T-cell (primary cell): ENCODE data around the gene OR2AK2. TPM values are rescaled to one million over a fixed set of nuclear protein-coding genes. Genes with fewer than 3 reads are reported as not detected.
"Not testable (repeated sequence)": the region's sequence is repeated elsewhere in the genome, so short reads cannot be mapped to it uniquely, and the experiment has no call there.

Source experiments
- ATAC-seq, 4 experiments: fragments of 200-7000 bp in 3 of 4; fragments of 150-1000 bp in 1 of 4; cut with Tn5 transposase; replicated peaks in 1 of 4; 1 replicate in 3 of 4; 2 replicates in 1 of 4; pipeline ENCODE4 v1.10.0; 2021; ENCODE audit warnings: moderate library complexity in 3 of 4, mild to moderate bottlenecking in 2 of 4, moderate number of reproducible peaks in 1 of 4
- CTCF ChIA-PET, 2 donors: fragments of 300-600 bp; sonication (Branson Sonifier 250); formaldehyde crosslinking; loops; one replicate each; lab custom pipeline; 2022; ENCODE audit warnings: antibody characterized with exemption in 2 of 2; lab: Charles Lee
- POLR2A ChIA-PET, 2 donors: fragments of 300-600 bp; sonication (Branson Sonifier 250); formaldehyde crosslinking; loops; one replicate each; lab custom pipeline; 2022; ENCODE audit warnings: antibody characterized with exemption in 2 of 2; lab: Charles Lee
- DNase-seq, 35 experiments: peaks; one replicate each; pipeline versions ENCODE4 v3.0.0 to v3.0.0-alpha.2; 2013 to 2023
- H3K27ac ChIP-seq: one replicate; pipeline ENCODE4 v1.5.1; 2013; ENCODE audit warnings: low read length
- H3K27me3 ChIP-seq, 2 experiments: replicated peaks in 1 of 2; 1 replicate in 1 of 2; 2 replicates in 1 of 2; pipeline versions ENCODE4 v1.6.1 to v1.7.0; 2013; ENCODE audit warnings: low read length in 1 of 2, mixed read lengths in 1 of 2; ENCODE audit not compliant: control insufficient read depth in 2 of 2, insufficient read depth in 2 of 2; ENCODE audit errors: extremely low read depth in 1 of 2
- H3K36me3 ChIP-seq, 2 donors: 1 replicate in 1 of 2; 2 replicates in 1 of 2; pipeline versions ENCODE4 v1.6.1 to v1.7.0; 2013; ENCODE audit warnings: low read length in 1 of 2; ENCODE audit not compliant: control insufficient read depth in 2 of 2, insufficient read depth in 1 of 2; ENCODE audit errors: extremely low read depth in 1 of 2
- H3K4me1 ChIP-seq, 2 experiments: 1 replicate in 1 of 2; 2 replicates in 1 of 2; pipeline versions ENCODE4 v1.6.1 to v1.7.0; 2013; ENCODE audit warnings: low read length in 2 of 2, mixed read lengths in 1 of 2; ENCODE audit not compliant: insufficient read depth in 2 of 2, control insufficient read depth in 1 of 2; ENCODE audit errors: extremely low read depth in 1 of 2
- H3K4me3 ChIP-seq, 2 donors: 1 replicate in 1 of 2; 2 replicates in 1 of 2; pipeline versions ENCODE4 v1.5.1 to v1.7.0; 2013; ENCODE audit warnings: mild to moderate bottlenecking in 2 of 2, low read length in 1 of 2, moderate library complexity in 1 of 2; ENCODE audit not compliant: control insufficient read depth in 1 of 2; ENCODE audit errors: extremely low read depth in 1 of 2
- H3K9me3 ChIP-seq: 2 replicates; pipeline ENCODE4 v1.7.0; 2013
- H3K27ac Mint-ChIP-seq, 2 donors: one replicate each; pipeline ENCODE4 v1.8.0; 2020 to 2021; ENCODE audit warnings: mild to moderate bottlenecking in 2 of 2, mixed read lengths in 2 of 2
- H3K27me3 Mint-ChIP-seq, 2 donors: one replicate each; pipeline ENCODE4 v1.8.0; 2021 to 2022; ENCODE audit warnings: mixed read lengths in 2 of 2
- H3K36me3 Mint-ChIP-seq: one replicate; pipeline ENCODE4 v1.8.0; 2021; ENCODE audit warnings: mixed read lengths
- H3K4me1 Mint-ChIP-seq, 3 donors: one replicate each; pipeline ENCODE4 v1.8.0; 2020 to 2022; ENCODE audit warnings: mixed read lengths in 3 of 3, mild to moderate bottlenecking in 1 of 3
- H3K4me3 Mint-ChIP-seq, 3 donors: one replicate each; pipeline ENCODE4 v1.8.0; 2020 to 2022; ENCODE audit warnings: mild to moderate bottlenecking in 3 of 3, mixed read lengths in 3 of 3, moderate library complexity in 3 of 3
- H3K9me3 Mint-ChIP-seq, 3 donors: one replicate each; pipeline ENCODE4 v1.8.0; 2020 to 2022; ENCODE audit warnings: mixed read lengths in 3 of 3
- WGBS: methylation state at CpG from one replicate; pipeline ENCODE4 v1.1.5; 2013; ENCODE audit warnings: missing lambda C conversion rate; ENCODE audit not compliant: insufficient coverage; 5-methylcytosine and 5-hydroxymethylcytosine counted together
- total RNA-seq, 35 experiments: library from RNA in 6 of 35; stranded (reverse) in 6 of 35; fragments of 120-200 nt in 1 of 35; gene quantifications; one replicate each; pipeline versions ENCODE4 v1.2.1 to v1.2.4 and lab custom pipeline; 2013 to 2026

OR2AK2 gene
- total RNA-seq, 5 donors from 2014 or later (not counting 1 experiment from before 2014, with no cell fraction given) = 0.33 to 0.49 TPM; not detected in 3

DNA sequence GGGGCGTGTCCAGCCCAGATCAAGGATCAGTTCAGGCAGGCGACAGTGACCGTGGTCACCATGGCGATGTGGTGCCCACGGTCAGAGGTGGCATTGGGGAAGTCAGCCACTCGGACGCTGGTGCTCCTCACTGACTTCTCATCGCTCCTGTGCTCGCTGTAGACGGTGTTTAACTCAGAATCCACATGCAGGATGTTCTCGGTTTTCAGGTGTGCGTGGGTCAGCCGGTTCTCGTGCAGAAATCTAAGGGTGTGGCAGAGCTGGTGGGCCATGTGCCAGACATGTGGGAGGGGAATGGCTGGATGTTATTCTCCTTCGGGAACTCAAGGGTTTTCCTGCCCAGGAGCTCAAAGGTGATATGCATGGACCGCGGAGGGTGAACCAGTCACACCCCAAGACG, 28.6 kb upstream of the OR2AK2 start:
- Mint-ChIP-seq H3K4me1 (no peaks in the 10 kb centered on the region), H3K9me3 (peaks cover 0 to 7% (median 0%) of the 10 kb centered on the region in 3 donors), H3K4me3 (peak overlapping the region in 1 of 3 donors; percentile 44), H3K36me3 (no peaks in the 10 kb centered on the region), H3K27me3 (peaks cover 0 to 8% of the 10 kb centered on the region in 2 donors), H3K27ac (no peak overlapping the region)
- no peaks in the 10 kb centered on the region for H3K9me3 ChIP-seq
- no peaks in the 10 kb centered on the region for H3K36me3 ChIP-seq
- peak in 2 of 35 experiments; percentile 0 to 2 for DNase-seq
- no peaks in the 10 kb centered on the region for H3K27me3 ChIP-seq
- H3K4me1 ChIP-seq = peaks cover 0 to 10% of the 10 kb centered on the region in 2 experiments
- CTCF ChIA-PET = interaction anchor here in 1 of 2 donors (0.9 kb wide), 1 partner anchor 10 kb away, joined by 5 read pairs; no protein-coding TSS in a partner anchor
- 95% methylated on average over 16 of the region's 18 CpGs for WGBS
- no peak for ATAC-seq
- H3K27ac ChIP-seq = no peak overlapping the region
- no peak overlapping the region for H3K4me3 ChIP-seq
- POLR2A ChIA-PET = no interaction called here

- CTCF ChIA-PET = interaction anchor here in 1 of 2 donors (0.6 to 1.0 kb wide), 3 partner anchors 10 to 988 kb away, joined by 3 to 7 read pairs (median 5); no protein-coding TSS in a partner anchor
- not testable (repeated sequence) for H3K36me3 Mint-ChIP-seq, H3K9me3 ChIP-seq, H3K4me1 Mint-ChIP-seq, H3K27me3 ChIP-seq, H3K9me3 Mint-ChIP-seq, H3K4me1 ChIP-seq, H3K27ac ChIP-seq, H3K36me3 ChIP-seq, H3K27me3 Mint-ChIP-seq
- 11% methylated on average over 41 of the region's 44 CpGs for WGBS
- DNase-seq (peak; percentile 58 to 93 (median 84)), ATAC-seq (peak; percentile 95 to 98 (median 98))
- peak overlapping the region; percentile 60 to 68 for H3K4me3 ChIP-seq
- peak overlapping the region; percentile 41 to 76 (median 74) for H3K4me3 Mint-ChIP-seq
- H3K27ac Mint-ChIP-seq = peak overlapping the region in 1 of 2 donors; percentile 77
- POLR2A ChIA-PET = interaction anchor here in 1 of 2 donors (0.6 kb wide), 1 partner anchor 31 kb away, joined by 3 read pairs; no protein-coding TSS in a partner anchor
Measured at GRCh38 chr1:247936965-247937734, 27.9 kb upstream of the OR2AK2 start.

DNA sequence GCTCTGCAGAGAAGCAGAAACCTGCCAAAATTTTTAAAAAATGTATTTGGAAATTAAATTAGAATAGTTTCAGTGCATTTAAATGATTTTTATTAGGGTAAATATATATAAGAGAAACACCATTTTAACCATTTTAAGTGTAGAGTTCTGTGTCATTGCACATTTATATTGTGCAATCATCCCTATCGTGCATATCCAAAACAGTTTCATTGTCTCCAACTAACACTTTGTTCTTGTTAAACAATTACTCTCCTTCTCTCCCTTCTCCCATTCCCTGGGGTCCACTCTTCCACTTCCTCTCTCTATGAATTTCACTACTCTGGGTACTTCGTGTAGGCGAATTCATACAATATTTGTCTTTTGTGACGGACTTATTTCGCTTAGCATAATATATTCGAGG, 22.4 kb upstream of the OR2AK2 start:
- Histone ChIP-seq H3K9me3 (no peaks in the 10 kb centered on the region), H3K4me1 (no peaks in the 10 kb centered on the region), H3K27ac (no peak overlapping the region), H3K27me3 (no peaks in the 10 kb centered on the region), H3K4me3 (no peak overlapping the region), H3K36me3 (no peaks in the 10 kb centered on the region)
- H3K27me3 Mint-ChIP-seq = no peaks in the 10 kb centered on the region
- ChIA-PET POLR2A (no interaction called here), CTCF (interaction anchor here in 1 of 2 donors (0.8 kb wide), 1 partner anchor 58 kb away, joined by 3 read pairs; no protein-coding TSS in a partner anchor)
- H3K36me3 Mint-ChIP-seq = no peaks in the 10 kb centered on the region
- H3K4me3 Mint-ChIP-seq = no peak overlapping the region
- no peak overlapping the region for H3K27ac Mint-ChIP-seq
- H3K9me3 Mint-ChIP-seq = peaks cover 1 to 17% (median 4%) of the 10 kb centered on the region in 3 donors
- DNase-seq = no peak
- 100% methylated on average over 3 of the region's 6 CpGs for WGBS
- no peaks in the 10 kb centered on the region for H3K4me1 Mint-ChIP-seq
- no peak for ATAC-seq

- Histone ChIP-seq H3K9me3 (no peaks in the 10 kb centered on the region), H3K27ac (no peak within 1 kb of the TSS), H3K36me3 (no peaks in the 10 kb centered on the region), H3K4me3 (no peak within 1 kb of the TSS), H3K27me3 (no peaks in the 10 kb centered on the region), H3K4me1 (no peaks in the 10 kb centered on the region)
- Mint-ChIP-seq H3K27ac (no peak within 1 kb of the TSS), H3K27me3 (peaks cover 0 to 5% of the 10 kb centered on the region in 2 donors), H3K9me3 (peaks cover 4 to 14% (median 6%) of the 10 kb centered on the region in 3 donors), H3K4me1 (no peaks in the 10 kb centered on the region), H3K36me3 (no peaks in the 10 kb centered on the region), H3K4me3 (no peak within 1 kb of the TSS)
- ATAC-seq (no peak), DNase-seq (no peak)
- WGBS = 100% methylated on average over 1 of the region's 3 CpGs
- ChIA-PET POLR2A (no interaction called here), CTCF (no interaction called here)
Measured at GRCh38 chr1:247948558-247948957, 16.5 kb upstream of the OR2AK2 start, which contains the start of gene OR2L8. Gene OR2L8 (plus strand): TSS chr1:247948858. CDS start chr1:247948858, 0 bp downstream.

DNA sequence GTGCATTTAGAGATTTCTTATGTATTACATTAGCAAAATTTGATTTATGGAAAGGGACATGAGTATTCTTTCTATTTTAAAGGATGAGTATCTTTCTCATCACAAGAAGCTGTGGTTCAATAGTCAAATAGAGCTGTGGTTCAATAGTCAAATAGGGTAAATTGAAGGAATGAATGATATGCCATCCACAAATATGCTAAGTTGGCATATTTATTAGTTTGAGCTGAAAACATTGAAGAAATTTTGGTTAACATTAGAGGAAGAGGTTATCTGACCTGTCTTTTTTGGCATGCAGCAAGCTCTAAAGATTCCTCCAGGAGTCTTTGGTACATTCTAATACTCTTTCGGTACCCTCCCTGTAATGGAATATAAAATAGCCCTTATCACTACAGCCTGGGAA, 11.6 kb upstream of the OR2AK2 start:
- Histone ChIP-seq H3K9me3 (no peaks in the 10 kb centered on the region), H3K4me3 (no peak overlapping the region), H3K4me1 (no peaks in the 10 kb centered on the region), H3K36me3 (no peaks in the 10 kb centered on the region), H3K27ac (no peak overlapping the region), H3K27me3 (no peaks in the 10 kb centered on the region)
- ChIA-PET CTCF (no interaction called here), POLR2A (no interaction called here)
- no peak for DNase-seq
- ATAC-seq = no peak
- Mint-ChIP-seq H3K27me3 (peaks cover 0 to 5% of the 10 kb centered on the region in 2 donors), H3K4me3 (no peak overlapping the region), H3K36me3 (no peaks in the 10 kb centered on the region), H3K27ac (no peak overlapping the region), H3K9me3 (peaks cover 0 to 11% (median 5%) of the 10 kb centered on the region in 3 donors), H3K4me1 (no peaks in the 10 kb centered on the region)
- WGBS = no CpG with 5 or more reads among the region's 1 CpG

GRCh38 chr1:247961791-247962190, 3.2 kb upstream of the OR2AK2 start:
- Histone ChIP-seq H3K27me3 (no peaks in the 10 kb centered on the region), H3K4me3 (no peak overlapping the region), H3K4me1 (no peaks in the 10 kb centered on the region), H3K36me3 (no peaks in the 10 kb centered on the region), H3K27ac (no peak overlapping the region), H3K9me3 (no peaks in the 10 kb centered on the region)
- ChIA-PET CTCF (no interaction called here), POLR2A (no interaction called here)
- WGBS = no CpG with 5 or more reads among the region's 3 CpGs
- no peaks in the 10 kb centered on the region for H3K27me3 Mint-ChIP-seq
- ATAC-seq = no peak
- H3K4me1 Mint-ChIP-seq = peaks cover 0 to 2% (median 0%) of the 10 kb centered on the region in 3 donors
- H3K27ac Mint-ChIP-seq = no peak overlapping the region
- peaks cover 8 to 11% (median 9%) of the 10 kb centered on the region in 3 donors for H3K9me3 Mint-ChIP-seq
- H3K36me3 Mint-ChIP-seq = no peaks in the 10 kb centered on the region
- H3K4me3 Mint-ChIP-seq = no peak overlapping the region
- no peak for DNase-seq
